Globus pallidus (tissue), 1 donor: ENCODE measurements around the gene FOXRED2.
"Not testable (repeated sequence)": the region's sequence is repeated elsewhere in the genome, so short reads cannot be mapped to it uniquely, and the experiment has no call there.

Experiments
- DNase-seq: peaks from one replicate; pipeline ENCODE4 v3.0.0-alpha.2; 2015; ENCODE audit warnings: low spot score

Gene FOXRED2

GRCh38 chr22:36469094-36469710 lies 37.6 kb downstream of the FOXRED2 start:
- DNase-seq = no peak

GRCh38 chr22:36467946-36468345 lies 38.9 kb downstream of the FOXRED2 start:
- DNase-seq = no peak

- DNase-seq = no peak
Observed at GRCh38 chr22:36467042-36467810, 39.6 kb downstream of the FOXRED2 start.

- no peak for DNase-seq
Observed at GRCh38 chr22:36466258-36466657, 40.6 kb downstream of the FOXRED2 start.

- no peak for DNase-seq
Observed at GRCh38 chr22:36465232-36466021, 41.4 kb downstream of the FOXRED2 start.

- no peak for DNase-seq
Observed at GRCh38 chr22:36464715-36465231, 42.1 kb downstream of the FOXRED2 start.

- no peak for DNase-seq
Observed at GRCh38 chr22:36463783-36464184, 43.1 kb downstream of the FOXRED2 start.

GRCh38 chr22:36461665-36462649 lies 44.9 kb downstream of the FOXRED2 start:
- DNase-seq = no peak

- DNase-seq = no peak
Observed at GRCh38 chr22:36460202-36460601, 46.6 kb downstream of the FOXRED2 start.

GRCh38 chr22:36457688-36458450 lies 49.0 kb downstream of the FOXRED2 start:
- no peak for DNase-seq

- no peak for DNase-seq
Observed at GRCh38 chr22:36456464-36456845, 50.4 kb downstream of the FOXRED2 start.

- DNase-seq = no peak
Observed at GRCh38 chr22:36455571-36456463, 51.0 kb downstream of the FOXRED2 start.

- peak; percentile 71 for DNase-seq
Observed at GRCh38 chr22:36454916-36455570, 51.8 kb downstream of the FOXRED2 start.

- no peak for DNase-seq
Observed at GRCh38 chr22:36453855-36454378, 52.9 kb downstream of the FOXRED2 start.

GRCh38 chr22:36452978-36453607 lies 53.7 kb downstream of the FOXRED2 start:
- not testable (repeated sequence) for DNase-seq

- DNase-seq = no peak
Observed at GRCh38 chr22:36452250-36452977, 54.4 kb downstream of the FOXRED2 start.

- DNase-seq = not testable (repeated sequence)
Observed at GRCh38 chr22:36450923-36451322, 55.9 kb downstream of the FOXRED2 start.
